SK-N-MC (cell line): ENCODE measurements around the gene MKLN1.
"Not testable (repeated sequence)": the region's sequence is repeated elsewhere in the genome, so short reads cannot be mapped to it uniquely, and the experiment has no call there.

ENCODE experiments used
- DNase-seq: peaks from one replicate; pipeline ENCODE4 v3.0.0-alpha.2; 2011; ENCODE audit warnings: low read depth, low spot score
- H3K27ac ChIP-seq: fragments of 200-600 bp; sonication (generic); 2 replicates; pipeline ENCODE4 v1.5.1; 2016; ENCODE audit warnings: mixed run types
- H3K36me3 ChIP-seq: fragments of 200-600 bp; sonication (generic); 2 replicates; pipeline ENCODE4 v1.6.1; 2017; ENCODE audit warnings: antibody characterized with exemption, low read length, mixed read lengths; ENCODE audit not compliant: insufficient read depth
- H3K4me3 ChIP-seq: fragments of 200-600 bp; sonication (generic); 2 replicates; pipeline ENCODE4 v1.5.1; 2016
- H3K9ac ChIP-seq: fragments of 200-600 bp; sonication (generic); 2 replicates; pipeline ENCODE4 v1.8.0; 2017; ENCODE audit warnings: mixed run types, mixed read lengths; ENCODE audit not compliant: insufficient read length
- H3K9me3 ChIP-seq: fragments of 200-600 bp; sonication (generic); 2 replicates; pipeline ENCODE4 v1.6.1; 2017; ENCODE audit warnings: low read depth, mild to moderate bottlenecking, antibody characterized with exemption, low read length, moderate library complexity, mixed read lengths
- EZH2 ChIP-seq: fragments of 200-600 bp; sonication (generic); IDR thresholded peaks from one replicate; pipeline ENCODE4 v1.6.1; 2017; ENCODE audit warnings: antibody characterized with exemption
- FOXP2 ChIP-seq: optimal IDR thresholded peaks from 2 replicates; pipeline ENCODE3; 2011; ENCODE audit warnings: mild to moderate bottlenecking, moderate library complexity; ENCODE audit not compliant: insufficient read depth; ENCODE audit errors: extremely low read length, control extremely low read depth
- POLR2AphosphoS5 ChIP-seq: IDR thresholded peaks from 2 replicates; pipeline ENCODE4 v1.6.1; 2012; ENCODE audit warnings: mild to moderate bottlenecking, low read depth, low read length, borderline replicate concordance

The MKLN1 gene

GRCh38 chr7:131462059-131462458 is 134.4 kb downstream of the MKLN1 start:
- H3K36me3 ChIP-seq: peaks cover 67% of the 10 kb centered on the region
- TF ChIP-seq EZH2: no peak
- TF ChIP-seq POLR2AphosphoS5: no peak
- no peak overlapping the region for H3K4me3 ChIP-seq
- H3K27ac ChIP-seq: no peak overlapping the region
- H3K9me3 ChIP-seq: no peaks in the 10 kb centered on the region
- DNase-seq: no peak
- no peak overlapping the region for H3K9ac ChIP-seq

- H3K36me3 ChIP-seq: peaks cover 68% of the 10 kb centered on the region
- not testable (repeated sequence) for H3K9me3 ChIP-seq, H3K4me3 ChIP-seq, H3K9ac ChIP-seq, H3K27ac ChIP-seq, DNase-seq
Measured at GRCh38 chr7:131462715-131463114, 135.0 kb downstream of the MKLN1 start.

- H3K9me3 ChIP-seq: no peaks in the 10 kb centered on the region
- peaks cover 90% of the 10 kb centered on the region for H3K36me3 ChIP-seq
- TF ChIP-seq FOXP2 (no peak), POLR2AphosphoS5 (no peak), EZH2 (no peak)
- no peak overlapping the region for H3K27ac ChIP-seq
- no peak overlapping the region for H3K9ac ChIP-seq
- DNase-seq: no peak
- no peak overlapping the region for H3K4me3 ChIP-seq
Measured at GRCh38 chr7:131466735-131467365, 139.2 kb downstream of the MKLN1 start.

- no peaks in the 10 kb centered on the region for H3K9me3 ChIP-seq
- H3K36me3 ChIP-seq: peaks cover 88% of the 10 kb centered on the region
- no peak overlapping the region for H3K9ac ChIP-seq
- H3K27ac ChIP-seq: no peak overlapping the region
- no peak for DNase-seq
- no peak overlapping the region for H3K4me3 ChIP-seq
- TF ChIP-seq POLR2AphosphoS5 (no peak), EZH2 (no peak), FOXP2 (no peak)
Measured at GRCh38 chr7:131467788-131468187, 140.1 kb downstream of the MKLN1 start.

- H3K36me3 ChIP-seq: peaks cover 82% of the 10 kb centered on the region
Measured at GRCh38 chr7:131471250-131472004, 143.8 kb downstream of the MKLN1 start.

DNA sequence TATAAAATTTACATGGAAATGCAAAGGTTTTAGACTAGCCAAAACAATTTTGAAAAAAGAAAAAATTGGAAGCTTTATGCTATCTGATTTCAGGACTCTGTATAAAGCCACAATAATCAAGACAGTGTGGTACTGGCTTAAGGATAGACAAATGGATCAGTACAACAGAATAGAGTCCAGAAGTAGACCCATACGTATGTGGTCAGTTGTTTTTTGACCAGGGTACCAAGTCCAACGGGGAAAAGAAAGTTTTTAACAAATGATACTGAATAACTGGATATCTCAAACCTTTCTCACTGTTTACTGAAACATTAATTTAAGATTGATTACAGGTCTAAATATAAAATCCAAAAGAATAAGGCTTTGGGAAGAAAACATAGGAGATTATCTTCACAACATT is 149.1 kb downstream of the MKLN1 start:
- no peak overlapping the region for H3K9ac ChIP-seq
- no peak for TF ChIP-seq EZH2
- no peak for TF ChIP-seq FOXP2
- TF ChIP-seq POLR2AphosphoS5: no peak
- no peak overlapping the region for H3K27ac ChIP-seq
- H3K4me3 ChIP-seq: no peak overlapping the region
- peaks cover 42% of the 10 kb centered on the region for H3K36me3 ChIP-seq
- no peak for DNase-seq
- H3K9me3 ChIP-seq: no peaks in the 10 kb centered on the region

More at GRCh38 chr7:131471250-131472004, 143.8 kb downstream of the MKLN1 start:
- TF ChIP-seq POLR2AphosphoS5: no peak
- TF ChIP-seq FOXP2: no peak
- no peak for TF ChIP-seq EZH2
- no peak for DNase-seq
- no peak overlapping the region for H3K27ac ChIP-seq
- no peak overlapping the region for H3K4me3 ChIP-seq
- no peak overlapping the region for H3K9ac ChIP-seq
- H3K9me3 ChIP-seq: no peaks in the 10 kb centered on the region

DNA sequence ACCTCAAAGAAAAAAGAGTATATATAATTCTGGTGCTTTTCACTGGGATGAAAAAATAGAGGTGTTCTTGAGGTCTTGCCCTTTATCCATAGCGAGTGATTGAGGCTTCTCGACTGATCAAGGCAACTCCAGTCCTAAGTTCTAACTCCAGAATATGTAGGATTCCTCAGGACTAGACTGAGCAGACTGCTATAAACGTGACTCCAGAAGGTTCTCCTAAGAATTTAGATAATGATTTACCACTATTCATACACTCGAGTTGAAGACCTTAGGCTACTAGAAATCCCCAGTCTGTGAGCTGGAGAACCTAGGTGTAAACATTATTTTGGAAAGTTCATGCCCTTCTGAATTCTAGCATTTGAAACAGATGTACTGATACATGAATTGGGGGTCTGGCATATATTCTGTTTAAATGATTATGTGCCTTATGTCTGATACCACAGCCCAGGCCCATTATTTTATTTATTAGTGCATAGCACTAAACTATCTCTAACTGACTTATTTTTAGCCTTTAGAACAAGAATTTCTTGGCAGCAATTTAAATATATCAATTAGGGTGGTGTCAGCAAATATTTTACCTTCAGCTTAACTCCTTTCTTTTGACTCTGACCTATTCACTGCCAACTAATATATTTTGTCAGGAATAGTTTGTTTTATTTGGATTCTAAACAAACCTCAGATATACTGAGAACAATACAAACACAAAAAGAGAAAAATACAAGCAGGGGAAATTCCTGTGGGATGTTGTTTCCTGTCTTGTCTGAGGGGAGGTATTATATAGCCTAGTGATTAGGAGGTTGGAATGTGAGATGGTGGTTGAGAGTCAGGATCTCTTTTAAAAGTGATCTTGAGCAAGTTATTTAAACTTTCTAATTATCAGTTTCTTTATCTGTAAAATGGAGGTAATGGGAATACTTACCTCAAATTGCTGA is 153.0 kb downstream of the MKLN1 start:
- no peaks in the 10 kb centered on the region for H3K9me3 ChIP-seq
- H3K27ac ChIP-seq: peak overlapping the region; percentile 79
- no peak for TF ChIP-seq POLR2AphosphoS5
- TF ChIP-seq FOXP2: no peak
- TF ChIP-seq EZH2: no peak
- H3K4me3 ChIP-seq: no peak overlapping the region
- peak; percentile 45 for DNase-seq
- H3K9ac ChIP-seq: no peak overlapping the region
- H3K36me3 ChIP-seq: peaks cover 29% of the 10 kb centered on the region; the same call in 1 of the 2 replicates

DNA sequence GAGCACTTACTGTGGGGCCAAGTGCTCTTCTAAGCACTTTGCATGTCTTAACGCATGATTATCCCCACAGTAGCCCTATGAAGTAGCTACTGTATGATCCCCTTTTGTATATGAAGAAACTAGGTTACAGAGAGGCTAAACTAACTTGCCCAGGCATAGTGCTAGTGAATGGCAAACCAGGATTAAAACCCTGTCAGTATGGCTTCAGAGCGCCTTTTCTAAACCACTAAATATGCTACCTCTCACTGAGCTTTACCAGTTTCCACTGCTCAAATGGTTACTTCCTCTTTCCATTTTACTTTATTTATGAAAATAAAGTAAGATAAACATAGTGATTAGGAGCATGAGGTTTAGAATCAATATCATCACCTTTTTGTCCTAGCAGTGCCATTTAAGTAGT is 155.1 kb downstream of the MKLN1 start:
- H3K9me3 ChIP-seq: no peaks in the 10 kb centered on the region
- H3K36me3 ChIP-seq: peaks cover 36% of the 10 kb centered on the region
- DNase-seq: no peak
- H3K9ac ChIP-seq: no peak overlapping the region
- no peak overlapping the region for H3K4me3 ChIP-seq
- TF ChIP-seq EZH2 (no peak), FOXP2 (no peak), POLR2AphosphoS5 (no peak)
- H3K27ac ChIP-seq: no peak overlapping the region
